ENCODE measurements around the gene RIPOR1.

DNA sequence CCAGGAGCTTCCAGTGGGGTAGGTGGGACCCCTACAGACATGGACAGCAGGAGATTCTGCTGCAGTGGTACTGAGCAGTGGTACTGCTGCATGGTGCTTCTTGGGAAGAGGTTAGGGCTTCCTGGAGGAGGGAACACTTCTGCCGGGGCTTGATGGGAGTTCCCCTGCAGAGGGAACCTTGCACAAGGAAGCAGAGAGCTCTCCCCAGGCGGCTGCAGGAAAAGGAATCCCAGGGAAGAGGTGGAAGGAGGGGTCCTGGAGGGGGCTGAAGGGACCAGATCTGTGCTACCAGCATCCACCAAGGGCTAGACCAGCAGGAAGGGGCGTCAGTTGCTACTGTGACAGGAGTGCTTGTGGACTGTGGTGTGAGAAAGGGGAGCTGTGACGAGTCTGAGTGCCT, 10.6 kb downstream of the RIPOR1 start:
- TF ChIP-seq, protein P1, sequence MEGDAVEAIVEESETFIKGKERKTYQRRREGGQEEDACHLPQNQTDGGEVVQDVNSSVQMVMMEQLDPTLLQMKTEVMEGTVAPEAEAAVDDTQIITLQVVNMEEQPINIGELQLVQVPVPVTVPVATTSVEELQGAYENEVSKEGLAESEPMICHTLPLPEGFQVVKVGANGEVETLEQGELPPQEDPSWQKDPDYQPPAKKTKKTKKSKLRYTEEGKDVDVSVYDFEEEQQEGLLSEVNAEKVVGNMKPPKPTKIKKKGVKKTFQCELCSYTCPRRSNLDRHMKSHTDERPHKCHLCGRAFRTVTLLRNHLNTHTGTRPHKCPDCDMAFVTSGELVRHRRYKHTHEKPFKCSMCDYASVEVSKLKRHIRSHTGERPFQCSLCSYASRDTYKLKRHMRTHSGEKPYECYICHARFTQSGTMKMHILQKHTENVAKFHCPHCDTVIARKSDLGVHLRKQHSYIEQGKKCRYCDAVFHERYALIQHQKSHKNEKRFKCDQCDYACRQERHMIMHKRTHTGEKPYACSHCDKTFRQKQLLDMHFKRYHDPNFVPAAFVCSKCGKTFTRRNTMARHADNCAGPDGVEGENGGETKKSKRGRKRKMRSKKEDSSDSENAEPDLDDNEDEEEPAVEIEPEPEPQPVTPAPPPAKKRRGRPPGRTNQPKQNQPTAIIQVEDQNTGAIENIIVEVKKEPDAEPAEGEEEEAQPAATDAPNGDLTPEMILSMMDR (conservative IDR thresholded peaks at IDR 0.05; ENCODE audit: low read depth, low read length), result no peak
- TF ChIP-seq CEBPB (IDR thresholded peaks at IDR 0.05; ENCODE audit: low read depth, low read length) (no peak), POLR2A (IDR thresholded peaks at IDR 0.05; ENCODE audit: low read depth, low read length) (no peak), BHLHE40 (IDR thresholded peaks at IDR 0.05; ENCODE audit: low read depth, low read length) (no peak), MXI1 (IDR thresholded peaks at IDR 0.05; ENCODE audit: borderline replicate concordance, low read depth, low read length) (no peak), RAD21 (IDR thresholded peaks at IDR 0.05; ENCODE audit: low read length) (no peak)
- TF ChIP-seq, protein P2, sequence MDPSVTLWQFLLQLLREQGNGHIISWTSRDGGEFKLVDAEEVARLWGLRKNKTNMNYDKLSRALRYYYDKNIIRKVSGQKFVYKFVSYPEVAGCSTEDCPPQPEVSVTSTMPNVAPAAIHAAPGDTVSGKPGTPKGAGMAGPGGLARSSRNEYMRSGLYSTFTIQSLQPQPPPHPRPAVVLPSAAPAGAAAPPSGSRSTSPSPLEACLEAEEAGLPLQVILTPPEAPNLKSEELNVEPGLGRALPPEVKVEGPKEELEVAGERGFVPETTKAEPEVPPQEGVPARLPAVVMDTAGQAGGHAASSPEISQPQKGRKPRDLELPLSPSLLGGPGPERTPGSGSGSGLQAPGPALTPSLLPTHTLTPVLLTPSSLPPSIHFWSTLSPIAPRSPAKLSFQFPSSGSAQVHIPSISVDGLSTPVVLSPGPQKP (IDR thresholded peaks at IDR 0.05; ENCODE audit: borderline replicate concordance, low read depth, low read length), result no peak

Data from IMR-90 (cell line).